ENCODE measurements around the gene TSR3. TPM values are rescaled to one million over a fixed set of nuclear protein-coding genes. Genes with fewer than 3 reads are reported as not detected.

TSR3 gene
- total RNA-seq, 2 experiments from 2014 or later = 86.5 to 92.1 TPM

DNA sequence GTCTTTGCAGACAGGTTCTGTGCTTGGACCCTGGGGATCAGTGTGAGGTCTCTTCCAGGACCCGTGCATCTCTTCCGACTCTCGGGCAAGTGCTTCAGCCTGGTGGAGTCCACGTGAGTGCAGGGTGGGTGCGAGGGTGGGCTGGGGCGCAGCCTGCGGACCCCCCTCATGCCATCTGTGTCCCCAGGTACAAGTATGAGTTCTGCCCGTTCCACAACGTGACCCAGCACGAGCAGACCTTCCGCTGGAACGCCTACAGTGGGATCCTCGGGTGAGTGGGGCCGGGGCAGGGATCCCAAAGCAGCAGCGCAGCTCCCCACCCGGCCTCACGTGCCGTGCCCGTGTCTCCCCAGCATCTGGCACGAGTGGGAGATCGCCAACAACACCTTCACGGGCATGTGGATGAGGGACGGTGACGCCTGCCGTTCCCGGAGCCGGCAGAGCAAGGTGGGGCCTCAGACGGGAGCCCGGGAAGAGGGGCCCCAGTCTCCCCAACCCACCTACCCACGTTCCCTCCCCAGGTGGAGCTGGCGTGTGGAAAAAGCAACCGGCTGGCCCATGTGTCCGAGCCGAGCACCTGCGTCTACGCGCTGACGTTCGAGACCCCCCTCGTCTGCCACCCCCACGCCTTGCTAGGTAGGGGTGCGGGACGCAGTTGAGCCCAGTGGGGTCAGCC lies 10.1 kb upstream of the TSR3 start:
- CTCF ChIA-PET = interaction anchor here (0.6 to 3.2 kb wide), 3 partner anchors 9 to 19 kb away, joined by 3 to 25 read pairs (median 6); no protein-coding TSS in a partner anchor
- POLR2A ChIA-PET = interaction anchor here (0.7 kb wide), 1 partner anchor 243 kb away, joined by 4 read pairs; no protein-coding TSS in a partner anchor

DNA sequence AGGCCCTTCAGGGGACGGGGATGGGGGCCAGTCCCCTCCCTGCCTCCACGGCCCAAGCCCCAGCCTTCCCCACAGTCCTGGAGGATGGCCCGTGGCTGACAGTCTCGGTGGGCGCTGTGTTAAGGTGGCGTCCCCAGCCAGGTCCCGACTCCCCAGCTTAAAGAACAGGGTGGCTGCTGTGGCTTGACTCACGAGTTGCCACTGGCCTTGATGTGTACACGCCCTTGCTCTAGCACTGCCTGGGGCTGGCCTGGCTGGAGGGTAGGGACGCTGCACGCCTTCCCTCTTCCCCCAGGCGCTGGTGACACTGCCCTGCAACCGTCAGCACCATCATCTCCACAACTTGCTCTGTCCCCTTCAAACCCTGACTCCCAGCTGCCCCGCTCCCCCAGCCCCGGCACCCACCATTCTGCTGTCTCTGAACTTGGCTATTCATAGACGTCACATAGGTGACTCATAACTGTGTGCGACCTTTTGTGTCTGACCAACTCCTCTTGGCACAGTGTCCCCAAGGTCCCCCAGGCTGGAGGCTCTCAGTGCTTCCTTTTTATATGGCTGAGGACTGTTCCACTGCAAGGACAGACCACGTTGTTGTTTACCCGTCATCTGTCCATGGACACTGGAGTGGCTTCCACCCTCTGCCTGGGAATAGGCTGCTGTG lies 6.4 kb upstream of the TSR3 start:
- ChIA-PET CTCF (interaction anchor here (0.8 kb wide), 1 partner anchor 24 kb away, joined by 3 read pairs; the partner anchor contains the start of gene BAIAP3), POLR2A (interaction anchor here (0.6 kb wide), 1 partner anchor 12 kb away, joined by 3 read pairs; no protein-coding TSS in a partner anchor)

DNA sequence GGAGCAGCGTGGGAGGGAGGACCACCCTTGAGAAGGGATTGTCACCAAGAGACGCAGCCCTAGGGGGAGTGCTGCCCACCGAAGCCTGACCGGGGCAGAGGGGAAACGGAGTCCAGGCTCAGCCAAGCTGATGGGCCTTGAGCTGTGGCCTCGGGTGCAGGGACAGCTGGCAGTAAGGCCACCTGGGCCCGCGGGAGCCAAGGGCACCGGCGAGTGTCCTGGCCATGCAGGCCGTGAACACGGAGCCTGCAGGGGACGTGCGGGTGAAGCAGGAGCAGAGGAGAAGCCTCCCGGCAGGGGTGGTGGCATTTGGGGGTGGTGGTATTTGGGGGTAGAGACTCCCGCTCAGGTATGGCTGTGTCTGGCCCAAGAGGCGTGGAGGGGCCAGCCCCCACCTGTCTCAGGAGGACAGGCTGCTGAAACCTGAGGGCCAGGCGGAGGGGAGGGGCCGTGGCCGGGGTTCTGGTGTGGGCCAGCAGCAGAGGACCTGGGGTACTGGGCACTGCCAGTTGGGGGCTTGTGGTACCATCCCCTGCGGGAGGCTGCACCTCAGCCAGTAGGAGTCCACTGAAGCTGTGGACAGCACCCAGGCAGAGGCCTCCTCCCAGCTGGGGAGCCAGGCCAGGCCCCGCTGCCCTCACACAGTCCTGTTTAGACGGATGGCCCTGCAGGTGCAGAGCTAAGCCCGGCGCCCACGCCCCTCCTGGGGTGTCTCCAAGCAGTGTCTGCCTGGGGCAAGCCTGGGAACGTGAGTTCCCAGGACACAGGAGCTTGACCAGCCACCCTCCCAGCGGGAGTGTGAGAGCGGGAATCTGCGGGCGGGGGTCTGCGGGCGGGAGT lies 4.6 kb upstream of the TSR3 start:
- CTCF ChIA-PET = no interaction called here
- POLR2A ChIA-PET = no interaction called here

DNA sequence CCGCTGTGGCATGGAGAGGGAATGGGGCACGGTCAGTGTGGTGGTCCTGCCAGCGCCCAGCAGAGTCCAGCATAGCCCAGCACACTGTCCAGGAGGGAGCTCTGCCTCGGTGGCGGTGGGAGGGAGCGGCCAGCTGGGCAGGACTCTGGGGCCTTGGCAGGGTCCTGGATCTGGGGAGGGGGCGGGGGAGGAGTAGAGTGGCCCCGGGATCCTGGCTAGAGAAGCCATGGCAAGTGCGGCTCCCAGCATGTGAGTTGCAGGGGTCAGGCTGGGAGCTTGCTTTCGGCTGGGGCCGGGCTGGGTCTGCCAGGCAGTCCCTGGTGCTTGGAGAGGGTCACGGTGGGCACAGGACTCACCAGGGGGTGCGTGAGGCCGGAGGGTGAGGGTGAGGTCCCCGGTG lies 3.9 kb upstream of the TSR3 start:
- ChIA-PET POLR2A (no interaction called here), CTCF (no interaction called here)

DNA sequence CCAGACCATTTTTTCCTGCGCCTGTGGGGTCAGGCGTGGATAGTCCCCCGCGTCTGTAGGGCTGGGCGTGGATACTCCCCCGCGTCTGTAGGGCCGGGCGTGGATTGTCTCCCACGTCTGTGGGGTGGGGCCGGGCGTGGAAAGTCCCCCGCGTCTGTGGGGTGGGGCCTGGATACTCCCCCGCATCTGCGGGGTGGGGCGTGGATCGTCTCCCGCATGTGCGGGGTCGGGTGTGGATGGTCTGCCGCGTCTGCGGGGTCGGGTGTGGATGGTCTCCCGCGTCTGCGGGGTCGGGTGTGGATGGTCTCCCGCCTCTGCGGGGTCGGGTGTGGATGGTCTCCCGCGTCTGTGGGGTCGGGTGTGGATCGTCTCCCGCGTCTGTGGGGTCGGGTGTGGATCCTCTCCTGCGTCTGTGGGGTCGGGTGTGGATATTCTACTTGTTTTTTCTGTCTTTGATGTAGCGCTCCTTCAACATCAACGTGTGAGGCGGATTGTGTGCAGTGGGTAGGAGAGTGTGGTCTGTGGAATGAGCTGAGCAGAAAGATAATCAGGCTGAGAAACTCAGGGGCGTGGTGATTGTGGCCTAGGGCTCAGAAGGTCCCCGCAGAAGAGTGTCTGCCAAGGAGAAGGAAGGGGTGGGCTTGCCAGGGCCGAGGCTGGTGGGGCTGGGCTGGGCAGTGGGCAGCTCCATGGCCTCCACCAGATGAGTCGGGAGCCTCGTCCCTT lies 3.3 kb upstream of the TSR3 start:
- ChIA-PET POLR2A (no interaction called here), CTCF (no interaction called here)

DNA sequence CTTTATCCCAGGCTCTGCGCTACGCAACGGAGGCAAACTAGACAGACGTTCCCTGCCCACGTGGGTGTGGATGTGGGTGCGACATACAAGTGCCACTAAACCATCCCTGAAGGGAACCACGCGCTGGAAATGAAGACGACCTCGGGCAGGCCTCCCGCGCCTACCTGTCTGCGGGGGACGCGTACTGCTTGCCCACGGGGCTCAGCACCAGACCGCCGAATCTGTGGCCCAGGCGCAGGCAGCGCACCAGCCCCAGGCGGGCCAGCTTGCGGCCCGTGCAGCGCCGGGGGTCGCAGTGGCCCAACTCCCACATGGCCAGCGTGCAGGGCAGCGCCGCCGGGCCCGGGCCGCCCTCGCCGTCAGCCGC lies 480 bp downstream of the TSR3 start:
- CTCF ChIA-PET = interaction anchor here (0.6 kb wide), 1 partner anchor 1329 kb away, joined by 3 read pairs; no protein-coding TSS in a partner anchor
- POLR2A ChIA-PET = no interaction called here

DNA sequence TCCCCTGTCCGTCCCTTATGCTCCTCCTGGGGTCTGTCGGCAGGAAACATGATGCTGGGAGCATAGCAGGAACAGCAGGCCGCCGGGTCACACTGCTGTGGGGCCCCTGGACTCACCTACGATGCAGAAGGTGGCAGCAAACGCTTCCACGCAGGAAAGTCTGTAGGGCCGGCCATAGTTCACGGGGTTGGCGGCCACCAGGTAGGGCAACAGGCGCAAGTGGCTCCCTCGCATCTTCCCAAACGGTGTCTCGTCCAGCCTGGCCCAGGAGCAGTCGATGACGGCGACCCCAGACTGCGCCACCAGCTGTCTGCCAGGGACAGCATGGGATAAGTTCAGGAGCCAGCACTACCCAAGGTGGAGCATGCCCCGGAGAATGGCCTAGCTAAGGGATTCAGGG lies 987 bp downstream of the TSR3 start:
- ChIA-PET POLR2A (no interaction called here), CTCF (interaction anchor here (0.6 kb wide), 1 partner anchor 1329 kb away, joined by 3 read pairs; no protein-coding TSS in a partner anchor)

DNA sequence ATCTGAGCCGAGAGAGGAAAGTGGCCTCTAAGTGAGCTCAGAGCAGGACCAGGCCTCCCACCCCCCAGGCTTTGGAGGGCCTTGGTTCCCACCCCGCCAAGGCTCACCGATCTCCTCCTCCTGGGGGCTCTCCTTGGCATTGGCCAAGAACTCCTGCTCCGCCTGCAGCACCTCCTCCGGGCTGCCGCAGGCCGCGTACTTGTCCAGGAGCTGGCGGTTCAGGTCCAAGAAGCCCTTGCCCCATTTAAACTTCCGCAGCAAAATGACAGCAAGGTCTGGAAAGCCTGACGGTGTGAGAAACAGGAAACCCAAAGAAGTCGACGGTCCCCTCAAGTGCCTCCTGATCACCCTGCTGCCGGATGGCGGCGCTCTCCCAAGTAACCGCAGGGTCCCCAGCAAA lies 1.7 kb downstream of the TSR3 start:
- ChIA-PET CTCF (no interaction called here), POLR2A (interaction anchor here (0.6 kb wide), 1 partner anchor 357 kb away, joined by 3 read pairs; no protein-coding TSS in a partner anchor)

DNA sequence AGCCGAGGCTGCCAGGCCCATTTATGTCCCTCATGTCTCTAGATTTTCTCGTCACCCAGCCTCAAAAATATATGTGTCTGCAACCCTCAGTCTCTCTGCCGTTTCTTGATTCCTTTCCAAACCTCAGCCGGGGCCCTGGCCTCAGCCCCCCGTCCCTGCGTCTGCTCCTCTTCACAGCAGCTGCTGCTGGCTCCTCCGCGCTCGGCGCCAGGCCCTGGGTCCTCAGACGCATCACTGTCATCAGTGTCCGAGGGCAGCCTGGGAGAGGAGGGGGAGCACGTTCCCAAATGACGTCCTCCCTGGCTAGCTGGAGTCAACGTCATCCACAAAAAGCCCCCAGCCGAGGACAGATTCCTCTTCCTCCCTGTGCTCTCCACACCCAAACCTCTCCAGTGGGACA lies 2.3 kb downstream of the TSR3 start:
- POLR2A ChIA-PET = interaction anchor here (0.6 kb wide), 1 partner anchor 358 kb away, joined by 3 read pairs; no protein-coding TSS in a partner anchor
- CTCF ChIA-PET = interaction anchor here (1.1 kb wide), 1 partner anchor 14 kb away, joined by 3 read pairs; no protein-coding TSS in a partner anchor

DNA sequence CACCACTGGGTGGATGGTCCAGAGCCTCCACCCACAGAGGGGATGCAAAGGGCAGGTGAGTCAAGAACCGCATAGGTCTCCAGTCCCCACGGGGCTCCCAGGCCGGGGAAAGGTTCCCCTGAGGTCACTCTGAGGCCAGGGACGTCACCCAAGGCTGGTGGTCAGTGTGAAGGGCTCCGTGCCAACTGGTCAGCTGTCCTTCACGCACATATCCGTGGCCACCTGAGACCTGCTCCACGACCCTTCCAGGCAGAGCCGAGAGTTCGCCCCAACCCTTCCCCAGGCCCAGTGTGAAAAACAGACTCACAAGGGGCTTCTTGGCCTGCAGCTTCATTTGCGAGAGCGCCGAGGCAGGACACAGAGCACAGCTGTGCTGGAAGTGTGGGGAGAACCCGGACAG lies 2.8 kb downstream of the TSR3 start:
- ChIA-PET CTCF (interaction anchor here (1.1 kb wide), 1 partner anchor 15 kb away, joined by 3 read pairs; no protein-coding TSS in a partner anchor), POLR2A (no interaction called here)

DNA sequence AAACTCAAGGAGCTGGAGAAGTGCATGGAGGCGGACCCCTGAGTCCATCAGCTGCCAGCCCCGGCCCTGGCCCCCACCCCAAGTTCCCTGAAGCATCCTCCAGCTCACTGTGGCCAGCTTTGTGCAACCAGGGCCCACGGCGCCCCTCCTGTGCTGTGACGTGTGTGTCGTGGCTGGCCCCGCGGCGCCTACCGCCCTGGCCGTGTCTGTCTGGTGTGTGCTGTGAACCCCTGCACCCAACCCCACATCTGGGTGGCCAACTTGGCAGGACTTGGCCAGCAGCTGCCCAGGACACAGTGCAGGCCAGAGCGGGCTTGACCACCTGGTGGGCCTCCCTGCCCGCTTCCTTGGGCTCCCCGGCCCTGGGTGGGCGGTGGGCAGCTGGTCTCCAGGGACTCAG lies 3.2 kb downstream of the TSR3 start:
- CTCF ChIA-PET = interaction anchor here (1.1 kb wide), 1 partner anchor 15 kb away, joined by 3 read pairs; no protein-coding TSS in a partner anchor

DNA sequence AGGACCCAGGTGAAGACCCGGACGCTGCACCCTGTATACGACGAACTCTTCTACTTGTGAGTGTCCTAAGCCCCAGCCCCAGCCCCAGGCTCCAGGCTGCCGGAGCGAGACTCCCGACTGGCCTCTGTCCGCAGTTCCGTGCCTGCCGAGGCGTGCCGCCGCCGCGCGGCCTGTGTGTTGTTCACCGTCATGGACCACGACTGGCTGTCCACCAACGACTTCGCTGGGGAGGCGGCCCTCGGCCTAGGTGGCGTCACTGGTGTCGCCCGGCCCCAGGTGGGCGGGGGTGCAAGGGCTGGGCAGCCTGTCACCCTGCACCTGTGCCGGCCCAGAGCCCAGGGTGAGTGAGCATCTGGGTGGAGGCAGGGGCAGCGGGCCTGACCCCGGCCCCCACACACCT lies 3.7 kb downstream of the TSR3 start:
- POLR2A ChIA-PET = no interaction called here

More for the DNA sequence above, 3.2 kb downstream of the TSR3 start:
- POLR2A ChIA-PET = no interaction called here

DNA sequence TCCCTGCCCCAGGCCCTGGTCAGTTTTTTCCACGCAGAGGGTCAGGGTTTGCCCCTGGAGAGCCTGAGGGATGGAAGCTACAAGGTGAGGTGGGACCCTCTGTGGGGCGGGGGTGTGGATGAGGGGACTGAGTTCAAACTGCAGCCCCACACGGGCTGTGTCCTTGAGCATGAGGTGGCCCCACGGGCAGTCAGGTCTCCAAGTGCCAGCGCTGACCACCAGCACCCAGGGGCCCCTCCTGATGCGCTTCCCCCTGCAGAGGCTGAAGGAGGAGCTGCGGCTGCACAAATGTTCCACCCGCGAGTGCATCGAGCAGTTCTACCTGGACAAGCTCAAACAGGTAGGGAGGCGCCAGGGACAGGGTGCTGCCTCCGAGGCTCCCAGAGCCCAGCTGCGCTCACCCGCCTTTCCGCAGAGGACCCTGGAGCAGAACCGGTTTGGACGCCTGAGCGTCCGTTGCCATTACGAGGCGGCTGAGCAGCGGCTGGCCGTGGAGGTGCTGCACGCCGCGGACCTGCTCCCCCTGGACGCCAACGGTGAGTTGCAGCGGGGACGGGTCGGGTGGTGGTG lies 4.3 kb downstream of the TSR3 start:
- CTCF ChIA-PET = interaction anchor here (0.6 to 1.8 kb wide), 2 partner anchors 9 to 336 kb away, joined by 3 to 6 read pairs; no protein-coding TSS in a partner anchor

More for the DNA sequence above, 3.7 kb downstream of the TSR3 start:
- CTCF ChIA-PET = interaction anchor here (0.6 to 1.8 kb wide), 2 partner anchors 10 to 335 kb away, joined by 3 to 6 read pairs; no protein-coding TSS in a partner anchor

DNA sequence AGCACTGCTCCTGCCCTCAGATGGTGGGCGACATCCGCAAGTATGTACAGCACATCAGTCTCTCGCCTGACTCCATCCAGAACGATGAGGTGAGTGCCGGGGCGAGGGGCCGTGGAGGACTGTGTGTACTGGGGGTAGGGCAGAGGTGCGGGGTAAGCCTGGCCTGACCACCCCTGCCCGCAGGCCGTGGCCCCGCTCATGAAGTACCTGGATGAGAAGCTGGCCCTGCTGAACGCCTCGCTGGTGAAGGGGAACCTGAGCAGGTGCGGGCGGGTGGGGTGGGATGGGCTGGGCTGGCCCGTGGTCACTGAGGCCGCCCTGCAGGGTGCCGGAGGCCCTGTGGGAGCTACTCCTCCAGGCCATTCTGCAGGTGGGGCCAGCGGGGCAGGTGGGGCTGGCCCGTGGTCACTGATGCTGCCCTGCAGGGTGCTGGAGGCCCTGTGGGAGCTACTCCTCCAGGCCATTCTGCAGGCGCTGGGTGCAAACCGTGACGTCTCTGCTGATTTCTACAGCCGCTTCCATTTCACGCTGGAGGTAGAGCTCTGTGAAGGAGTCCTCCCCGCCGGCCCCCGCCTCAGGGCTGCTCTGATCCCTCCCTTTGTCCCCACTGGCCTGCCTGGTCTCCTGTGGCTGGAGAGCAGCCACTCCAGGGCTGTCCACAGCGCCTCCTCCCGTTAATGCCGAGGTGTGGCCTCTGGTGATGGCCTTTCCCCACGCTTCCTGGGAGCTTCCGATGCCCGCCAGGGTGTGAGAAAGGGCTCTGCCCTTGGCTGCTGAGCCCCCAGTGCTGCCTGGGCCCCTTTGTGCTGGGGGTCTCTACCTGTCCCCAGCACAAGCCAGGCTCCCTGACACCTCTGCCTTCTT lies 5.0 kb downstream of the TSR3 start:
- POLR2A ChIA-PET = interaction anchor here (0.5 to 1.1 kb wide), 5 partner anchors 12 to 618 kb away, joined by 3 to 4 read pairs (median 4); partner anchors contain the start of gene RPS2
- CTCF ChIA-PET = interaction anchor here (1.7 to 1.8 kb wide), 2 partner anchors 9 to 14 kb away, joined by 4 to 6 read pairs; no protein-coding TSS in a partner anchor

More for the DNA sequence above, 4.3 kb downstream of the TSR3 start:
- POLR2A ChIA-PET = interaction anchor here (0.6 kb wide), 1 partner anchor 60 kb away, joined by 4 read pairs; no protein-coding TSS in a partner anchor

DNA sequence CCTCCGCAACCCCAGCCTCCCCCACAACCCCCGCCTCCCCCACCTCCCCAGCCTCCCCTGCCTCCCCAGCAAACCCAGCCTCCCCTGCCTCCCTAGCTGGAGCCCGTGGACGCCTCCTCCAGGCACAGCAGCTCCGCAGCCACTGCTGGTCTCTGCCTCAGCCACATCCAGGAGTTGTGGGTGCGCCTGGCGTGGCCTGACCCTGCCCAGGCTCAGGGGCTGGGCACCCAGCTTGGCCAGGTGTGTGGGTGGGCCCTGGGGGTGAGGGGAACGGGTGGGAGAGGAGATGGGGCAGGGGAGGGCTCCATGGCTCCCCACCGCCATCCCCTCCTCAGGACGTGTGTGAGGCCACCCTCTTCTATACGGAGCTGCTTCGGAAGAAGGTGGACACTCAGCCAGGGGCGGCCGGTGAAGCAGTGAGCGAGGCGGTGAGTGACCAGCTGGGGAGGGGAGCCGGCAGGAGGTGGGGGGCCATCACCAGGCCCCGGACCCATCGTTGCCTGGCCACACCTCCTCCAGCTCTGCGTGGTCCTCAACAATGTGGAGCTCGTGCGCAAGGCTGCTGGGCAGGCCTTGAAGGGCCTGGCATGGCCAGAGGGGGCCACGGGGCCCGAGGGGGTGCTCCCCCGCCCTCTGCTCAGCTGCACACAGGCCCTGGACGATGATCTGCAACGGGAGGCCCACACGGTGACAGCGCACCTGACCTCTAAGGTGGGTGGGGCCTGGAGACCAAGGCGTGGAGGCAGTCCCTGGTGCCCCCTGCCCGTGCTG lies 5.8 kb downstream of the TSR3 start:
- CTCF ChIA-PET = interaction anchor here (1.2 to 1.7 kb wide), 2 partner anchors 10 to 13 kb away, joined by 3 to 4 read pairs; no protein-coding TSS in a partner anchor
- POLR2A ChIA-PET = interaction anchor here (0.5 to 1.1 kb wide), 3 partner anchors 11 to 619 kb away, joined by 3 to 4 read pairs (median 4); partner anchors contain the start of gene RPS2

DNA sequence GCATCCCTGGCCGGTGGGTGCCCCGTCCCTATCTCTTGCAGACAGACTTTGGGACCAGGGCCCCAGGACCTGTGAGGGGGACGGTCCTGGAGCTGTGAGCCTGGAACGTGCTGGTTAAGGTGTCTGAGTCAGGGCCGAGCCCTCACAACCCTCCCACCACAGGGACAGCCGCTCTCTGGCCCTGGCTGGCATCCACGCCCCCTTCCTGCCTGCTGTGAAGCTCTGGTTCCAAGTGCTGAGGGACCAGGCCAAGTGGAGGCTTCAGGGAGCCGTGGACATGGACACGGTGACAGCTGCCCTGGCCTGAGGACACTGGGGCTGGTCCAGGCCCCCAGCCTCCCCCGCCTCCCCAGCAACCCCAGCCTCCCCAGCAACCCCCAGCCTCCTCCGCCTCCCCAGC lies 6.6 kb downstream of the TSR3 start:
- POLR2A ChIA-PET = no interaction called here
- CTCF ChIA-PET = interaction anchor here (1.2 to 1.7 kb wide), 3 partner anchors 9 to 15 kb away, joined by 3 to 4 read pairs (median 3); no protein-coding TSS in a partner anchor

Data from activated CD8-positive, alpha-beta memory T cell treated with anti-CD3 and anti-CD28 coated beads for 36 hours (primary cell).